NCI-H2227 (cell line): ENCODE measurements around the gene TAF11L4.
"Not testable (repeated sequence)": the region's sequence is repeated elsewhere in the genome, so short reads cannot be mapped to it uniquely, and the experiment has no call there.

Experiments
- DNase-seq: peaks from one replicate; lab custom pipeline; 2025; ENCODE audit not compliant: unreplicated experiment; lab: John Stamatoyannopoulos, UW

TAF11L4 gene

DNA sequence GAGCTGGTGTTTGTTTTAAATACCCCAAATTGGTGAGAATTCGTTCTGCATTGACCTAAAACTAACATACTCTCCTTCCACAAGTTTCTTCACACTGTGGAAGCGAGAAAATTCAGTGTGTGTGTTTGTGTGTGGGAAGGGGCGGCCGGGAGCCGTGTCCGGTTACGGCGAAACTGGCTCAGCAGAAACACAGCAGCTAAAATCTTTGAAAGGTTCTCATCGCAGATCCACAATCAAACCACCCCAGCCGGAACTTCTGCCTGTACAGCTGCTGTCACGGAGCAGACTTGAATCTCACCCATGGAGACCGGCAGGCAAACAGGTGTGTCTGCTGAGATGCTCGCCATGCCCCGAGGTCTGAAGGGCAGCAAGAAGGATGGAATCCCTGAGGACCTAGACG lies at the start of gene TAF11L4:
TAF11L4 (plus strand) TSS at position 301 of the 400 bp plus-strand sequence.
- DNase-seq = not testable (repeated sequence)

DNA sequence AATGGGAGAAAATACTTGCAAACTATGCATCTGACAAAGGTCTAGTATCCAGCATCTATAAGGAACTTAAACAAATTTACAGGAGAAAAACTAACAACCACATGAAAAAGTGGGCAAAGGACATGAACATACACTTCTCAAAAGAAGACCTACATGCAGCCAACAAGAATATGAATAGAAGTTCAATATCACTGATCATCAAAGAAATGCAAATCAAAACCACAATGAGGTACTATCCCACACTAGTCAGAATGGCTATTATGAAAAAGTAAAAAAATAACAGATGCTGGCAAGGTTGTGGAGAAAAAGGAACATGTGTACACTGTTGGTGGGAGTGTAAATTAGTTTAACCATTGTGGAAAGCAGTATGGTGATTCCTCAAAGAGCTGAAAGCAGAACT lies 46.5 kb upstream of the TAF11L4 start:
- not testable (repeated sequence) for DNase-seq

DNA sequence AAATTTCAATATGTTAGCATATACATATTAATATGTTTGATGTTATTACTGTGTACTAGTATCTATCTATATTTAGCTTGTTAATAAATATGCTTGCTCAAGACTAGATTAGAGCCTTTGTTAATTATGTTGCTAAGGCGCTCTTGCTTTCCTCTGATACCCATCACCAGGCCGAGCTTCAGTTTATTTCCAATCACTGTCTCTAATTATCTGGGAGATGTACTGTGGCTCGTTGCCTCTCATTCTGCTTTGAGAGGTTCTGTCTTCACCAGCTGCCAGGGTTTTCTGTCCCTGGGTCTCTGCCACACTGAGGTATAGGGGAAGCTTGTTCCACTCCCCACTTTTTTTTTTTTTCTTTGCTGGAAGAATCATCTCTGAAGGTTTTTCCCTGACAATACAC lies 44.6 kb upstream of the TAF11L4 start:
- no peak for DNase-seq

GRCh38 chr5:17477573-17478265 lies 43.9 kb upstream of the TAF11L4 start:
- DNase-seq = no peak

DNA sequence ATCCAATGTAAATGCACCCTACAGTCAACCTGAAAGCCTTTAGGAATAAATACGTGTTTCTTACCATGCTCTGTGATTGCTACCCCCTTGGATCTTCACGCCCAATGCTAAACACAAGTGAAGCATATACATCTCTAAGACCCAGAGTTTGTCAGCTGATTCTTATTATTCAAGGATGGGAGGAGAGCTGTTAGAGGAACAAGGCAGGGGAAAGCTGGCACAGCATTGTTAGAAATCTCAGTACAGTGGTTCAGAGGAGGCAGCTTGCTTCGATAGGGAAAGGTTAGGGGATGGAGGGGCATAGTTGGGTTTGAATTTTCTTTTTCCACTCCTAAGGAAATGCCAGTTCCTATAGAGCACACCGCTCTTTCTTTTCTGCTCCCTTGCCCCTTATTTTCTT lies 40.2 kb upstream of the TAF11L4 start:
- DNase-seq = no peak

- DNase-seq = no peak
Observed at GRCh38 chr5:17482790-17483189, 38.8 kb upstream of the TAF11L4 start.

GRCh38 chr5:17486464-17487173 lies 35.0 kb upstream of the TAF11L4 start:
- DNase-seq = not testable (repeated sequence)

DNA sequence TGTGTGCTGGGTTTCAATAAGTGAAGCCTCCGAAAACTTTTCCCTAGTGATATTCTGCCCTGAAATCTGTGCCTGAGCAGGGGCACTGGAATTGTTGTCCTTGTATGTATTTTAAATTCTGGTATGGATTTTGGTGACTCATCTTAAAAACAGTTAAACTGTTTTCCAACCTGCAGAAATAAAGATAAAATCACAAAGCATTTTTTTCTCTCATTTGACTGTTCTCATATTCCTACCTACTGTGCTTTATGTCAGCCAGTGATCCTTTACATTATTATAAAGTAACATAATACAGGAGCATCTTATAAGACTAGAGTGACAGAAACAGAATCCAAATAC lies 34.5 kb upstream of the TAF11L4 start:
- DNase-seq = no peak

- not testable (repeated sequence) for DNase-seq
Observed at GRCh38 chr5:17491257-17491656, 30.3 kb upstream of the TAF11L4 start.

DNA sequence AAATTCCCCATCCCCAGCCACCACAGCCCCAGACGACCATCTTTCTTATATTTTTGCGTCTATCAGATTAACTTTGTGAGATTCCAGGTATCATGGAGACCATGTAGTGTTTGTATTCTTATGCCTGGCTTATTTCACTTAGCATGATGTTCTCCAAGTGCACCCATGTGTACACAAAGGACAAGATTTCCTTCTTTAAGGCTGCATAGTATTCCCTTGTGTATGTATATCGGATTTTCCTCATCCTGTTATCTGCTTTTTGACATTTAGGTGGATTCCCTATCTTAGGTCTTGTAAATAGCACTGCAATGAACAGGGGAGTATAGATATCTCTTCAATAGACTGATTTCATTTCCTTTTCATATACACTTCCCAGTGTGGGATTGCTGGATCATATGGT lies 28.8 kb upstream of the TAF11L4 start:
- no peak for DNase-seq

GRCh38 chr5:17497446-17497845 lies 24.2 kb upstream of the TAF11L4 start:
- DNase-seq = no peak

- not testable (repeated sequence) for DNase-seq
Observed at GRCh38 chr5:17497931-17498330, 23.7 kb upstream of the TAF11L4 start, which contains the start of gene TAF11L2. Gene TAF11L2, plus strand, starts transcription at chr5:17498231.

GRCh38 chr5:17511775-17512325 lies 9.8 kb upstream of the TAF11L4 start:
- DNase-seq = no peak

DNA sequence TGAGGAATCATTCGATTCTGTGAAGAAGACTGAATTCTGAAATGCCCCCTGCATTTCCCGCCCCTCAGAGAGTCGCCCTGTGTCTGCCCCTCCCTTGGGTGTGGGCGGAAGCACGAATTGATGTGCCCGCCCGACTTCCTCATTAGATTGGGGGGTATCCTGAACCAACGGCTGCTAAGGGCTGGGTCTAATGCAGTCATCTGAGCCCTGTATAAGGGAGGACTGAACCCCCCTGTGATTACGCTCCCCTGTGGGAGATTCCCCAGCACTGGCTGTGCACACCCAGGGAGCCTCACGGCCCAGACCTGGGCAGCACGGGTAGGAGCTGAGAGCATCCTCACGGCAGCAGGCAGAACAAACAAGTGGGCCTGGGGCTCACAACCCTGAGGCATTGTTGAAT lies 4.1 kb upstream of the TAF11L4 start:
- DNase-seq = not testable (repeated sequence)

DNA sequence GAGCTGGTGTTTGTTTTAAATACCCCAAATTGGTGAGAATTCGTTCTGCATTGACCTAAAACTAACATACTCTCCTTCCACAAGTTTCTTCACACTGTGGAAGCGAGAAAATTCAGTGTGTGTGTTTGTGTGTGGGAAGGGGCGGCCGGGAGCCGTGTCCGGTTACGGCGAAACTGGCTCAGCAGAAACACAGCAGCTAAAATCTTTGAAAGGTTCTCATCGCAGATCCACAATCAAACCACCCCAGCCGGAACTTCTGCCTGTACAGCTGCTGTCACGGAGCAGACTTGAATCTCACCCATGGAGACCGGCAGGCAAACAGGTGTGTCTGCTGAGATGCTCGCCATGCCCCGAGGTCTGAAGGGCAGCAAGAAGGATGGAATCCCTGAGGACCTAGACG lies 3.5 kb upstream of the TAF11L4 start, which contains the start of gene TAF11L3:
TAF11L3 (plus strand) TSS at position 301 of the 400 bp plus-strand sequence.
- not testable (repeated sequence) for DNase-seq

- not testable (repeated sequence) for DNase-seq
Observed at GRCh38 chr5:17519508-17519907, 2.1 kb upstream of the TAF11L4 start.

DNA sequence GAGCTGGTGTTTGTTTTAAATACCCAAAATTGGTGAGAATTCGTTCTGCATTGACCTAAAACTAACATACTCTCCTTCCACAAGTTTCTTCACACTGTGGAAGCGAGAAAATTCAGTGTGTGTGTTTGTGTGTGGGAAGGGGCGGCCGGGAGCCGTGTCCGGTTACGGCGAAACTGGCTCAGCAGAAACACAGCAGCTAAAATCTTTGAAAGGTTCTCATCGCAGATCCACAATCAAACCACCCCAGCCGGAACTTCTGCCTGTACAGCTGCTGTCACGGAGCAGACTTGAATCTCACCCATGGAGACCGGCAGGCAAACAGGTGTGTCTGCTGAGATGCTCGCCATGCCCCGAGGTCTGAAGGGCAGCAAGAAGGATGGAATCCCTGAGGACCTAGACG lies 3.3 kb downstream of the TAF11L4 start, which contains the start of gene TAF11L5:
TAF11L5 (plus strand) TSS at position 301 of the 400 bp plus-strand sequence.
- DNase-seq = not testable (repeated sequence)

- not testable (repeated sequence) for DNase-seq
Observed at GRCh38 chr5:17526504-17526903, 4.9 kb downstream of the TAF11L4 start.

- DNase-seq = not testable (repeated sequence)
Observed at GRCh38 chr5:17528369-17528768, 6.8 kb downstream of the TAF11L4 start, which contains the start of gene TAF11L6. Gene TAF11L6, plus strand, starts transcription at chr5:17528669.
